Tibial artery (tissue), 4 donors: Measurements from ENCODE around the gene ENTPD8.

Experiments used
- DNase-seq, 2 donors: peaks; one replicate each; pipeline ENCODE4 v3.0.0-alpha.2; 2019
- H3K27ac ChIP-seq, 2 donors: fragments of 200-600 bp; sonication (generic) in 1 of 2; 1 replicate in 1 of 2; 2 replicates in 1 of 2; pipeline ENCODE4 v1.5.1; 2018 to 2019; ENCODE audit warnings: mild to moderate bottlenecking in 1 of 2
- H3K27me3 ChIP-seq, 2 donors: fragments of 200-600 bp; sonication (generic) in 1 of 2; one replicate each; pipeline versions ENCODE4 v1.5.1 to v1.6.0; 2016 to 2019
- H3K36me3 ChIP-seq, 3 donors: fragments of 200-600 bp; sonication (generic) in 2 of 3; one replicate each; pipeline ENCODE4 v1.5.1; 2016 to 2019; ENCODE audit warnings: mild to moderate bottlenecking in 2 of 3
- H3K4me1 ChIP-seq, 4 donors: fragments of 200-600 bp; sonication (generic) in 2 of 4; 1 replicate in 3 of 4; 2 replicates in 1 of 4; pipeline ENCODE4 v1.5.1; 2016 to 2019
- H3K4me3 ChIP-seq, 2 donors: fragments of 200-600 bp; sonication (generic) in 1 of 2; 1 replicate in 1 of 2; 2 replicates in 1 of 2; pipeline ENCODE4 v1.5.1; 2018 to 2019; ENCODE audit warnings: mild to moderate bottlenecking in 2 of 2
- H3K9me3 ChIP-seq, 3 donors: fragments of 200-600 bp; sonication (generic) in 1 of 3; one replicate each; pipeline ENCODE4 v1.5.1; 2016 to 2019
- CTCF ChIP-seq, 2 experiments: fragments of 200-600 bp in 1 of 2; fragments of 450-650 bp in 1 of 2; IDR thresholded peaks; one replicate each; pipeline ENCODE4 v1.5.1; 2017 to 2019; ENCODE audit warnings: antibody characterized with exemption in 2 of 2, mild to moderate bottlenecking in 1 of 2, moderate library complexity in 1 of 2
- intact Hi-C: fragments of 100-400 bp; cut with DNase I; formaldehyde crosslinking; loops from one replicate; pipeline ENCODE4 v1.15.0; 2023; ENCODE audit warnings: low total_unique reads

The ENTPD8 gene

GRCh38 chr9:137406876-137407589 lies 34.1 kb downstream of the ENTPD8 start:
- Histone ChIP-seq H3K4me1 (peaks cover 0 to 48% (median 31%) of the 10 kb centered on the region in 4 donors), H3K27me3 (no peaks in the 10 kb centered on the region), H3K27ac (peak overlapping the region; percentile 49 to 63), H3K9me3 (no peaks in the 10 kb centered on the region), H3K4me3 (peak overlapping the region; percentile 38 to 48), H3K36me3 (no peaks in the 10 kb centered on the region)
- TF ChIP-seq CTCF (IDR thresholded peaks at IDR 0.05), result peak; percentile 65 to 78
- intact Hi-C loops, result no loop called here
- no peak for DNase-seq

GRCh38 chr9:137406085-137406760 lies 34.9 kb downstream of the ENTPD8 start:
- DNase-seq, result no peak
- Histone ChIP-seq H3K27ac (no peak overlapping the region), H3K4me1 (peaks cover 0 to 40% (median 24%) of the 10 kb centered on the region in 4 donors), H3K27me3 (no peaks in the 10 kb centered on the region), H3K4me3 (peak overlapping the region; percentile 38 to 48), H3K9me3 (no peaks in the 10 kb centered on the region), H3K36me3 (no peaks in the 10 kb centered on the region)
- intact Hi-C loops, result no loop called here
- TF ChIP-seq CTCF (IDR thresholded peaks at IDR 0.05), result no peak

- Histone ChIP-seq H3K4me1 (peaks cover 0 to 35% (median 18%) of the 10 kb centered on the region in 4 donors), H3K9me3 (no peaks in the 10 kb centered on the region), H3K36me3 (no peaks in the 10 kb centered on the region), H3K27me3 (no peaks in the 10 kb centered on the region), H3K4me3 (no peak overlapping the region), H3K27ac (no peak overlapping the region)
- intact Hi-C loops, result no loop called here
- no peak for TF ChIP-seq CTCF (IDR thresholded peaks at IDR 0.05)
- no peak for DNase-seq
Observed at GRCh38 chr9:137405677-137406081, 35.5 kb downstream of the ENTPD8 start.

- H3K4me3 ChIP-seq, result no peak overlapping the region
- no peaks in the 10 kb centered on the region for H3K27me3 ChIP-seq
- H3K36me3 ChIP-seq, result no peaks in the 10 kb centered on the region
- DNase-seq, result no peak
- no peak for TF ChIP-seq CTCF (IDR thresholded peaks at IDR 0.05)
- H3K4me1 ChIP-seq, result peaks cover 0 to 31% (median 17%) of the 10 kb centered on the region in 4 donors
- intact Hi-C loops, result no loop called here
- no peaks in the 10 kb centered on the region for H3K9me3 ChIP-seq
- H3K27ac ChIP-seq, result no peak overlapping the region
Observed at GRCh38 chr9:137404961-137405567, 36.1 kb downstream of the ENTPD8 start.

GRCh38 chr9:137403269-137403668 lies 37.9 kb downstream of the ENTPD8 start:
- DNase-seq, result no peak
- intact Hi-C loops, result no loop called here
- H3K9me3 ChIP-seq, result no peaks in the 10 kb centered on the region

More at GRCh38 chr9:137403269-137403668, 37.9 kb downstream of the ENTPD8 start:
- peaks cover 0 to 20% (median 17%) of the 10 kb centered on the region in 4 donors for H3K4me1 ChIP-seq
- no peaks in the 10 kb centered on the region for H3K27me3 ChIP-seq
- H3K36me3 ChIP-seq, result peaks cover 0 to 5% (median 0%) of the 10 kb centered on the region in 3 donors
- TF ChIP-seq CTCF (IDR thresholded peaks at IDR 0.05), result no peak
- H3K4me3 ChIP-seq, result no peak overlapping the region
- H3K27ac ChIP-seq, result no peak overlapping the region
